GM18511 (cell line): Measurements from ENCODE around the gene WFDC10B.
"Not testable (repeated sequence)": the region's sequence is repeated elsewhere in the genome, so short reads cannot be mapped to it uniquely, and the experiment has no call there.

Experiments
- ATAC-seq: cut with Tn5 transposase; IDR thresholded peaks from one replicate; pipeline ENCODE4 v1.9.1; 2021; ENCODE audit warnings: mild to moderate bottlenecking, moderate library complexity; ENCODE audit not compliant: unreplicated experiment

Gene WFDC10B

GRCh38 chr20:45704969-45705637 is at the start of gene WFDC10B:
WFDC10B (minus strand) TSS chr20:45705019; CDS start chr20:45685992, 19,027 bp downstream.
- no peak for ATAC-seq

DNA sequence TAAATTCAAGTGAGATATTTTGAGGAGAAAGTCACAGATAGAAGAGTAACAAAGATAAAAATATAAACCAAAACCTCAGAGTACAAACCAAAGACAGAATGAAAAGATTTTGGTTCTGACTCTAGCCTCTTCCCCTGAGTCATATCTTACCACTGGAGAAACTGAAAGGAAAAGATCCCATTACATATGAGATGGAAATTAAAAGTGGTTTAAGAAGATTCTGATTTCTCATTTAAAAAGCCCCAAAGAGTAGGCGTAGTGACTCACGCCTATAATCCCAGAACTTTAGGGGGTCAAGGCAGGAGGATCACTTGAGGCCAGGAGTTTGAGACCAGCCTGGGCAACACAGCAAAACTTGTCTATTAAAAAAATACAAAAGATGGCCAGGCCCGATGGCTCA is 47.9 kb upstream of the WFDC10B start:
- ATAC-seq: no peak

GRCh38 chr20:45751721-45752120 is 46.9 kb upstream of the WFDC10B start:
- no peak for ATAC-seq

DNA sequence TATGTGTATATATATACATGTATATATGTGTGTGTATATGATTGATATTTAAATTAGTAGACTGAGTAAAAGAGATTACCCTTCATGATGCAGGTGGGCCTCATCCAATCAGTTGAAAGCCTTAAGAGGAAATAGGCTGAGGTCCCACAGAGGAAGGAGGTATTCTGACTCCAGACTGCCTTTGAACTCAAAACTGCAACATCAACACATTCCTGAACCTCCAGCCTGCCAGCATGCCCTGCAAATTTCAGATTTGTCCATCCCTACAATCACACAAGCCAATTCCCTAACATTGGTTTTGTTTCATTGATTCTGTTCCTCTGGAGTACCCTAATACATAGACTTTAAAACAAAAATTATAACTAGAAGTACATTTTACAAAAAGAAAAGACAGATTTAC is 40.2 kb upstream of the WFDC10B start:
- no peak for ATAC-seq

DNA sequence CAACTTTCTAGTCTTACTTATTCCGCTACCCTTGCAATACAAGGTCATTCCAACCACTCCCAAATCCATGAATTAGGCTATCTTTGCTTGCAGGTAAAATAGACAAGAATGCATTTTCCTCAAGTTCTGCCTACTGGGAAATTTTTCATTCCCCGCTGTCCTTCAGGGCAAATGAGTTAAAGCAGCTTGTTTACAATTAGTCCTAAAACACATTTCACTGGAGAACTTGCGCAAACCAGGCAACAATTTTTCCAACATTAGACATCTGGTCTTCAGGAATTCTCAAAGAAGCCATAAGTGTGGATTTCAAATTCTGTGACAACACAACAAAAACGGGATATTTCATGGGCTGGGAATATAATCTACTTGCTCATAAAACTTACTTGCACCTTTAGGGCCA is 37.8 kb upstream of the WFDC10B start:
- ATAC-seq: no peak

DNA sequence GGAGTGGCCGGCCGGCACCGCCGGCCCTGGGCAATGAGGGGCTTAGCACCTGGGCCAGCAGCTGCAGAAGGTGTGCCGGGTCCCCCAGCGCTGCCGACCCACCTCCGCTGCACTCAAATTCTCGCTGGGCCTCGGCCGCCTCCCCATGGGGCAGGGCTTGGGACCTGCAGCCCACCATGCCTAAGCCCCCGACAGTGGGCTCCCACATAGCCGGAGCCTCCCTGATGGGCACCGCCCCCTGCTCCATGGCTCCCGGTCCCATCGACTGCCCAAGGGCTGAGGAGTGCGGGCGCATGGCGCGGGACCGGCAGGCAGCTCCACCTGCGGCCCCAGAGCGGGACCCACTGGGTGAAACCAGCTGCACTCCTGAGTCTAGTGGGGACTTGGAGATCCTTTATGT is 31.2 kb upstream of the WFDC10B start:
- ATAC-seq: no peak

- no peak for ATAC-seq
Observed at GRCh38 chr20:45735552-45735951, 30.7 kb upstream of the WFDC10B start.

DNA sequence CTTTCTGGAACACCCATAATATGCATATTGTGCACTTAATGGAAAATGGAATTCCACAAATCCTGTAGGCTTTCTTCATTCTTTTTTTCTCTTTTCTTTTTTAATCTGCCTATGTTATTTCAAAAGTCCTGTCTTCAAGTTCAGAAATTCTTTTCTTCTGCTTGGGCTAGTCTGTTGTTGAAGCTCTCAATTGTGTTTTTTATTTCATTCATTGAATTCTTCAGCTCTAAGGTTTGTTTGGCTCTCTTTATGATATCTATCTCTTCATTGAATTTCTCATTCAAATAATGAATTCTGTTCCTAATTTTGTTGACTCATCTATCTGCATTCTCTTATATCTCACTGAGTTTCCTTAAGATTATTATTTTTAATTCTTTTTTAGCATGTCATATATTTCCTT is 27.4 kb upstream of the WFDC10B start:
- ATAC-seq: no peak

- no peak for ATAC-seq
Observed at GRCh38 chr20:45727044-45727443, 22.2 kb upstream of the WFDC10B start.

DNA sequence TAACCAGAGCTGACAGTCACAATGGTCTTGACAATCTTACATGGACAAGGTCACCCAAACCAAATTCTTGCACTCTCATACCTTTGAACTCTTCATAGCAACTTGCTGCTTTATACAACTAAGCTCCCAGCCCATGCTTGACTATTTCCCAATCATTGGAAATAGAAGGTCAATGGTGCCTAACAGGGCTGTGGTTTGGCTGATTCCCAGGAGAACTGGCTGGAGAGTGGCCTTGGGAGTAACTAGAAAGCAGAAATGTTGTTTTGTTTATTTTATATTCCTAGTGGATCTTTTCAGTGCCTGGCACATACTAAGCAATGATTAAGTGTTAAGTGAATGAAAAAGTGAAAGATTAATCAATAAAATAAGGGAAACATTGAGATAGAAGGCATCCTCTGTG is 20.3 kb upstream of the WFDC10B start:
- ATAC-seq: no peak

DNA sequence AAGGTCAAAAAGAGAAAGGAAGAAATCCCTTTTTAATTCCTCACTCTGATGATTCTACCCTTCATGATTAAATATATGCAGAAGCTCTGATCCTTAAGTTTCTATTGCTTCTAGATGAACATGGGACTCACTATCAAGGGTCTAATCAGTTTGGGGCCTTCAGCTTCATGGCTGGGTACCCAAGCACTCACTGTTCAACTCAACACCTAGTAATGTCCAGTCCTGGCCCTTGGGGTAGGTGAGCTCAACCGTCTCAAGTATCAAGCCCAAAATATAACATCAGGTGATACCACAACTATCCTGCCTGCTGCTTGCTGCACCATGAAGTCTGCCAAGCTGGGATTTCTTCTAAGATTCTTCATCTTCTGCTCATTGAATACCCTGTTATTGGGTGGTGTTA is 17.2 kb upstream of the WFDC10B start, which contains the start of gene SPINT4:
Gene SPINT4 (plus strand): TSS at position 301 of the 400 bp plus-strand sequence. CDS start 21 bp downstream, at position 322.
- ATAC-seq: no peak

DNA sequence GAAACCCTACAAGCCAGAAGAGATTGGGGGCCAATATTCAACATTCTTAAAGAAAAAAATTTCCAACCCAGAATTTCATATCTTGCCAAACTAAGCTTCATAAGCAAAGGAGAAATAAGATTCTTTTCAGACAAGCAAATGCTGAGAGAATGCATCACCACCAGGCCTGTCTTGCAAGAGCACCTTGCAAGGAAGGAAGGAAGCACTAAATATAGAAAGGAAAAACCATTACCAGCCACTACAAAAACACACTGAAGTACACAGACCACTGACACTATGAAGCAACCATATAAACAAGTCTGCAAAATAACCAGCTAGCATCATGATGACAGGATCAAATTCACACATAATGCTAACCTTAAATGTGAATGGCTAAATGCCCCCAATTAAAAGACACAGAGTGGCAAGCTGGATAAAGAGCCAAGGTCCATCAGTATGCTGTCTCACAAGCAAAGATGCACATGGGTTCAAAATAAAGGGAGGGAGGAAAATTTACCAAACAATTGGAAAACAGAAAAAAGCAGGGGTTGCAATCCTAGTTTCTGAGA is 11.4 kb upstream of the WFDC10B start:
- not testable (repeated sequence) for ATAC-seq

DNA sequence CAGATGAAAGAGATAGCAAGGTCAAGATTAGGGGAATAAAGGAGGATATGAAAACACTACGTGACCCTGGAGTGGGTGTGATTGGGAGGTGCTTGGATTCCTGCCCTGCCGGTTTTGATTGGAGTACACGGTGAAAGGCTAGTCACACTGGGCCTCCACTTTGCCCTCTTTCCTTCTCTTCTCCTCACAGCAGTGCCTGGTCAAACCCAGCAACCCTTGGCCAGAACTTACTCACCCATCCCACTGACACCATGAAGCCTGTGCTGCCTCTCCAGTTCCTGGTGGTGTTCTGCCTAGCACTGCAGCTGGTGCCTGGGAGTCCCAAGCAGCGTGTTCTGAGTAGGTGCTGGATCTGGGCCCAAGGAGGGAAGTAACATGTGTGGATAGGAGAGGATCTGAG is 2.9 kb downstream of the WFDC10B start, which contains the start of gene WFDC13:
Gene WFDC13 (plus strand): TSS at position 166 of the 400 bp plus-strand sequence. CDS start 86 bp downstream, at position 252.
- ATAC-seq: no peak

- no peak for ATAC-seq
Observed at GRCh38 chr20:45701104-45701503, 3.7 kb downstream of the WFDC10B start.

DNA sequence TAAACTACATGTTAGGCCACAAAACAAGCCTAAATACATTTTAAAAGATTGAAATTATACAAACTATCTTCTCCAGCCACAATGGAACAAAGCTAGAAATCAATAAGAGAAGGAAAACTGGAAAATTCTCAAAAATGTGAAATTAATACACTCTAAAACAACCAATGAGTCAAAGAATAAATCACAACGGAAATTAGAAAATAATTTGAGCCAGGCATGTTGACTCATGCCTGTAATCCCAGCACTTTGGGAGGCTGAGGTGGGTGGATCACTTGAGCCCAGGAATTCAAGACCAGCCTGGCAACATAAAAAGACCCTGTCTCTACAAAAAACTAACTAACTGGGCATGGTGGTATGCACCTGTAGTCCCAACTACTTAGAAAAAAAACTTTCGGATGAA is 9.3 kb downstream of the WFDC10B start:
- no peak for ATAC-seq

GRCh38 chr20:45693346-45693745 is 11.5 kb downstream of the WFDC10B start:
- not testable (repeated sequence) for ATAC-seq

GRCh38 chr20:45685896-45686295 is 18.9 kb downstream of the WFDC10B start:
- no peak for ATAC-seq

DNA sequence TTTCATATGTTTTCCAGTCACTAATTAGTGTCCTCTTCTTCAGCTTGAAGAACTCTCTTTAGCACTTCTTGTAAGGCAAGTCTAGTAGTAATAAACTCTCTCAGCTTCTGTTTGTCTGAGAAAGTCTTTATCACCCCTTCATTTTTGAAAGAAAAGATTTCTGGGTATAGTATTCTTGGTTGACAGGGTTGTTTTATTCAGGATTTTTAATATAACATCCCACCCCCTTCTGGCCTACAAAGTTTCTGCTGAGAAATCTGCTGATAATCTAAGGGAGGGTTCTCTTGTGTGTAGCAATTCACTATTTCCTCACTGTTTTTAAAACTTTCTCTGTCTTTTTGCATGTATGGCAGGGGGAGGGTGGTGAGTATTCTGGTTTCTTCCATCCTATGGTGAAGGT is 25.2 kb downstream of the WFDC10B start:
- ATAC-seq: no peak

- ATAC-seq: no peak
Observed at GRCh38 chr20:45672765-45673164, 32.1 kb downstream of the WFDC10B start.

GRCh38 chr20:45670139-45670538 is 34.7 kb downstream of the WFDC10B start, which contains the start of gene WFDC11:
WFDC11 (minus strand) TSS chr20:45670239; CDS start chr20:45650600, 19,639 bp downstream.
- no peak for ATAC-seq

DNA sequence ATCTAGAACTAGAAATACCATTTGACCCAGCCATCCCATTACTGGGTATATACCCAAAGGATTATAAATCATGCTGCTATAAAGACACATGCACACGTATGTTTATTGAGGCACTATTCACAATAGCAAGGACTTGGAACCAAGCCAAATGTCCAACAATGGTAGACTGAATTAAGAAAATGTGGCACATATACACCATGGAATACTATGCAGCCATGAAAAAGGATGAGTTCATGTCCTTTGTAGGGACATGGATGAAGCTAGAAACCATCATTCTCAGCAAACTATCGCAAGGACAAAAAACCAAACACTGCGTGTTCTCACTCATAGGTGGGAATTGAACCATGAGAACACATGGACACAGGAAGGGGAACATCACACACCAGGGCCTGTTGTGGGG is 47.8 kb downstream of the WFDC10B start:
- ATAC-seq: not testable (repeated sequence)

DNA sequence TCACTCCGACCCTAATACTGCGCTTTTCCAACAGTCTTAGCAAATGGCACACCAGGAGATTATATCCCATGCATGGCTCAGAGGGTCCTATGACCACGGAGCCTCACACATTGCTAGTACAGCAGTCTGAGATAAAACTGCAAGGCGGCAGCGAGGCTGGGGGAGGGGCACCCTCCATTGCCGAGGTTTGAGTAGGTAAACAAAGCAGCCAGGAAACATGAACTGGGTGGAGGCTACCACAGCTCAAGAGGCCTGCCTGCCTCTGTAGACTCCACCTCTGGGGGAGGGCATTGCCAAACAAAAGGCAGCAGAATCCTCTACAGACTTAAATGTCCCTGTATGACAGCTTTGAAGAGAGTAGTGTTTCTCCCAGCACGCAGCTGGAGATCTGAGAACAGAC is 53.1 kb downstream of the WFDC10B start:
- not testable (repeated sequence) for ATAC-seq
